HepG2 (cell line): Measurements from ENCODE around the gene KL. TPM values are rescaled to one million over a fixed set of nuclear protein-coding genes. Genes with fewer than 3 reads are reported as not detected.

ENCODE experiments used
- ATAC-seq: fragments of 200-7000 bp; cut with Tn5 transposase; 3 replicates; pipeline ENCODE4 v1.9.1; 2020; ENCODE audit warnings: mild to moderate bottlenecking, moderate library complexity
- BruUV-seq: library from RNA; stranded (reverse); fragments of 400-500 nt; replicated peaks from 2 replicates; lab custom pipeline; 2021; lab: Mats Ljungman, UMichigan
- CTCF ChIA-PET: fragments of 300-600 bp; formaldehyde crosslinking; extraction: SDS; loops from one replicate; lab custom pipeline; 2021; ENCODE audit warnings: low total read pairs, inconsistent platforms, low intra/inter-chr PET ratio; lab: Yijun Ruan, JAX
- POLR2A ChIA-PET: fragments of 350-600 bp; sonication (Branson Sonifier 250); formaldehyde crosslinking; loops from one replicate; lab custom pipeline; 2020; ENCODE audit warnings: antibody characterized with exemption, inconsistent platforms; lab: Yijun Ruan, JAX
- DNase-seq: peaks from one replicate; pipeline ENCODE4 v3.0.0-alpha.2; 2015; ENCODE audit warnings: low spot score
- FAIRE-seq: peaks from 3 replicates; lab custom pipeline; 2011; peaks lifted over from hg19 to GRCh38; lab: Jason Lieb, UNC
- H2AFZ ChIP-seq: one replicate; pipeline ENCODE4 v1.6.1; 2011; ENCODE audit warnings: low read length, inconsistent platforms
- H3K27ac ChIP-seq: fragments of 300-600 bp; 3 replicates; pipeline ENCODE4 v1.8.0; 2011; ENCODE audit warnings: mixed run types, mild to moderate bottlenecking, mixed read lengths, low read length, inconsistent platforms; ENCODE audit not compliant: insufficient read depth; ENCODE audit errors: extremely low read length
- H3K27me3 ChIP-seq, 2 experiments: fragments of 200-600 bp in 1 of 2; 2 replicates in 1 of 2; 3 replicates in 1 of 2; pipeline versions ENCODE4 v1.6.0 to v1.8.0; 2011; ENCODE audit warnings: low read length in 2 of 2, mild to moderate bottlenecking in 2 of 2, moderate library complexity in 2 of 2, inconsistent platforms in 1 of 2; ENCODE audit not compliant: insufficient read depth in 2 of 2, control insufficient read depth in 1 of 2
- H3K36me3 ChIP-seq, 2 experiments: fragments of 200-600 bp in 1 of 2; replicated peaks in 1 of 2; 2 replicates in 1 of 2; 3 replicates in 1 of 2; pipeline versions ENCODE4 v1.5.1 to v1.8.0; 2011; ENCODE audit warnings: low read length in 2 of 2, inconsistent platforms in 1 of 2; ENCODE audit not compliant: insufficient read depth in 2 of 2, control insufficient read depth in 1 of 2
- H3K4me1 ChIP-seq: 2 replicates; pipeline ENCODE4 v1.5.1; 2012; ENCODE audit warnings: low read length, inconsistent platforms; ENCODE audit not compliant: insufficient read depth
- H3K4me2 ChIP-seq: 2 replicates; pipeline ENCODE4 v1.6.0; 2011; ENCODE audit warnings: low read depth, low read length, inconsistent platforms
- H3K4me3 ChIP-seq, 3 experiments: fragments of 200-600 bp in 1 of 3; sonication (generic), shearing (Covaris generic) in 1 of 3; replicated peaks in 1 of 3; 2 replicates each; pipeline ENCODE4 v1.5.1; 2011 to 2016; ENCODE audit warnings: low read length in 3 of 3, inconsistent platforms in 2 of 3, low read depth in 2 of 3, mild to moderate bottlenecking in 2 of 3, control low read depth in 1 of 3, mixed read lengths in 1 of 3; ENCODE audit not compliant: insufficient read depth in 1 of 3
- H3K79me2 ChIP-seq: one replicate; pipeline ENCODE4 v1.6.1; 2011; ENCODE audit warnings: low read length, inconsistent platforms; ENCODE audit not compliant: insufficient read depth
- H3K9ac ChIP-seq: 2 replicates; pipeline ENCODE4 v1.6.0; 2011; ENCODE audit warnings: mild to moderate bottlenecking, low read depth, low read length, inconsistent platforms; ENCODE audit not compliant: insufficient read depth
- H3K9me3 ChIP-seq: 2 replicates; pipeline ENCODE4 v1.5.1; 2012; ENCODE audit warnings: mild to moderate bottlenecking, low read length
- H4K20me1 ChIP-seq: 2 replicates; pipeline ENCODE4 v1.6.0; 2011; ENCODE audit warnings: inconsistent platforms, mild to moderate bottlenecking, low read length, moderate library complexity; ENCODE audit not compliant: insufficient read depth
- DR1 ChIP-seq: sonication (generic); formaldehyde crosslinking; IDR thresholded peaks from 2 replicates; pipeline ENCODE4 v1.8.0; 2021; ENCODE audit warnings: mild to moderate bottlenecking, missing genetic modification reagents, inconsistent platforms
- IKZF4 ChIP-seq: sonication (generic); formaldehyde crosslinking; IDR thresholded peaks from 2 replicates; pipeline ENCODE4 v1.5.1; 2020; ENCODE audit warnings: borderline replicate concordance, mild to moderate bottlenecking, low read depth, missing genetic modification reagents; ENCODE audit errors: not compliant biosample characterization
- NFIC ChIP-seq: IDR thresholded peaks from 2 replicates; pipeline ENCODE4 v1.6.1; 2012; ENCODE audit warnings: mild to moderate bottlenecking, low read length, inconsistent platforms
- NFRKB ChIP-seq: fragments of 450-650 bp; IDR thresholded peaks from 2 replicates; pipeline ENCODE4 v1.6.1; 2017
- SOX13 ChIP-seq, 3 experiments: fragments of 450-650 bp in 1 of 3; sonication (generic) in 1 of 3; formaldehyde crosslinking in 1 of 3; IDR thresholded peaks in 2 of 3; conservative IDR thresholded peaks in 1 of 3; 2 replicates each; pipeline versions ENCODE4 v1.5.0 to v1.6.1; 2016 to 2020; ENCODE audit warnings: antibody characterized with exemption in 1 of 3, mild to moderate bottlenecking in 1 of 3, missing compliant biosample characterization in 1 of 3, missing genetic modification reagents in 1 of 3, moderate library complexity in 1 of 3
- SP4 ChIP-seq: sonication (generic); formaldehyde crosslinking; IDR thresholded peaks from 2 replicates; pipeline ENCODE4 v1.8.1; 2023; ENCODE audit warnings: mild to moderate bottlenecking, missing genetic modification reagents
- ZNF326 ChIP-seq: sonication (generic); formaldehyde crosslinking; IDR thresholded peaks from 2 replicates; pipeline ENCODE4 v1.4.0; 2020; ENCODE audit warnings: missing genetic modification reagents, borderline replicate concordance
- ZNF446 ChIP-seq: sonication (generic); formaldehyde crosslinking; IDR thresholded peaks from 2 replicates; pipeline ENCODE4 v1.5.0; 2020; ENCODE audit warnings: mild to moderate bottlenecking, missing genetic modification reagents
- ZNF569 ChIP-seq: sonication (generic); formaldehyde crosslinking; IDR thresholded peaks from 2 replicates; pipeline ENCODE4 v1.5.0; 2020; ENCODE audit warnings: mild to moderate bottlenecking, missing genetic modification reagents, moderate library complexity, borderline replicate concordance
- ZNF644 ChIP-seq: IDR thresholded peaks from 2 replicates; pipeline ENCODE4 v1.6.1; 2016; ENCODE audit warnings: low read depth
- ZNF75D ChIP-seq: sonication (generic); formaldehyde crosslinking; IDR thresholded peaks from 2 replicates; pipeline ENCODE4 v1.8.1; 2023; ENCODE audit warnings: missing genetic modification reagents, mild to moderate bottlenecking, borderline replicate concordance
- WGBS: methylation state at CpG from one replicate; pipeline ENCODE4 v1.1.6; 2017; ENCODE audit warnings: low lambda C conversion rate; 5-methylcytosine and 5-hydroxymethylcytosine counted together
- in situ Hi-C: cut with HindIII; loops from 2 replicates; pipeline ENCODE4 v1.10.0; 2017; ENCODE audit warnings: low pct_unique_long_range_greater_than_20kb; ENCODE audit not compliant: extremely low pct_ligation_motif_present
- intact Hi-C: fragments of 100-400 bp; cut with micrococcal nuclease; formaldehyde crosslinking; loops from one replicate; pipeline ENCODE4 v1.10.0; 2022; ENCODE audit not compliant: unreplicated experiment
- polyA plus RNA-seq, 8 experiments: library from polyadenylated mRNA; depleted of rRNA in 3 of 8; stranded (reverse) in 7 of 8; unstranded in 1 of 8; fragments of >200 nt; fragmentation: Illumina TruSeq in 4 of 8; extraction: Trizol in 4 of 8; gene quantifications; 2 replicates each; pipeline versions ENCODE4 v1.2.1 to v1.2.3, GENCODE V29; 2011 to 2016; ENCODE audit warnings: low read depth in 4 of 8, missing spikeins in 1 of 8, mixed read lengths in 1 of 8; ENCODE audit not compliant: insufficient read depth in 1 of 8
- total RNA-seq, 5 experiments: library from RNA; depleted of rRNA; stranded (reverse); fragments of >200 nt; fragmentation: Illumina TruSeq; extraction: Trizol; gene quantifications; 2 replicates each; pipeline ENCODE4 v1.2.3, GENCODE V29; 2016; ENCODE audit warnings: low read depth in 1 of 5
- TF ChIP-seq, protein P1 (sequence below): sonication (generic); formaldehyde crosslinking; IDR thresholded peaks from 2 replicates; pipeline ENCODE4 v1.4.0; 2020; ENCODE audit warnings: missing genetic modification reagents
- TF ChIP-seq, protein P2 (sequence below): sonication (generic); formaldehyde crosslinking; IDR thresholded peaks from 2 replicates; pipeline ENCODE4 v1.8.0; 2022; ENCODE audit warnings: mild to moderate bottlenecking, missing genetic modification reagents; ENCODE audit not compliant: insufficient replicate concordance

KL gene
- total and polyA plus RNA-seq, 2 of the 13 experiments (the other 11 are each of a cell fraction or from before 2014, with no cell fraction given): not detected

GRCh38 chr13:33045851-33046592, 29.8 kb downstream of the KL start (continued):
- TF ChIP-seq ZNF644 (CRISPR knock-in tag): no peak

DNA sequence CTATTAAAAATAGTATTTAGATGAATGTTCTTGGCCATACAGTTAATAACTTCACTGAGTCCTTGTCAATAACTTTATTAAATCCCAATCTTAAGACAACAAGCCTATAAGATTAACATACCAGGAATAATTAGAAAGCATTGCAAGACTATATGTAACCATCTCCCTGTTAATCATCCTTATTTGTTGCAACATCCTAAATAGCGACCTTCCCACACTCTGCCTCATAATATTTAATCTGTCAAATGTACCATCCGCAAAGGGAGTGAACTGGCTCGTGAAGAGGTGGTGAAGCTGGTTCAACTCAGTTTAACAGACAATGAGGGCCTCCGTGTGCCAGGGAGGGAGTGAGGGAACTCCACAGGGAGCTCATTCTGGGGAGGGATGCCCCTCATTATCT, 33.9 kb downstream of the KL start:
- ChIA-PET CTCF (no interaction called here), POLR2A (no interaction called here)
- H3K4me2 ChIP-seq: no peak overlapping the region
- H3K27me3 ChIP-seq: no peaks in the 10 kb centered on the region
- no peaks in the 10 kb centered on the region for H3K36me3 ChIP-seq
- BruUV-seq: no TSS peak
- no peak overlapping the region for H3K4me3 ChIP-seq
- DNase-seq: no peak
- no peaks in the 10 kb centered on the region; the same call in 1 of the 2 replicates for H4K20me1 ChIP-seq
- H3K9me3 ChIP-seq: no peaks in the 10 kb centered on the region
- peaks cover 18% of the 10 kb centered on the region for H3K4me1 ChIP-seq
- no peak overlapping the region for H3K27ac ChIP-seq
- 24% methylated on average over 4 of the region's 4 CpGs for WGBS
- no peak for ATAC-seq
- in situ Hi-C loops (no loop called here), intact Hi-C loops (no loop called here)
- no peak overlapping the region for H3K9ac ChIP-seq
- FAIRE-seq: no peak
- no peaks in the 10 kb centered on the region for H3K79me2 ChIP-seq
- H2AFZ ChIP-seq: no peak overlapping the region
- no peak for TF ChIP-seq NFRKB
- TF ChIP-seq NFIC: no peak
- TF ChIP-seq SOX13 (IDR thresholded peaks at IDR 0.05): no peak
- TF ChIP-seq SOX13 (CRISPR knock-in tag; conservative IDR thresholded peaks at IDR 0.05 in 1 of 2, IDR thresholded peaks at IDR 0.05 in 1 of 2): no peak
- TF ChIP-seq ZNF569 (CRISPR knock-in tag): no peak
- TF ChIP-seq ZNF75D (CRISPR knock-in tag): no peak
- no peak for TF ChIP-seq ZNF326 (CRISPR knock-in tag)
- TF ChIP-seq ZNF446: no peak
- no peak for TF ChIP-seq DR1
- TF ChIP-seq, protein P1, sequence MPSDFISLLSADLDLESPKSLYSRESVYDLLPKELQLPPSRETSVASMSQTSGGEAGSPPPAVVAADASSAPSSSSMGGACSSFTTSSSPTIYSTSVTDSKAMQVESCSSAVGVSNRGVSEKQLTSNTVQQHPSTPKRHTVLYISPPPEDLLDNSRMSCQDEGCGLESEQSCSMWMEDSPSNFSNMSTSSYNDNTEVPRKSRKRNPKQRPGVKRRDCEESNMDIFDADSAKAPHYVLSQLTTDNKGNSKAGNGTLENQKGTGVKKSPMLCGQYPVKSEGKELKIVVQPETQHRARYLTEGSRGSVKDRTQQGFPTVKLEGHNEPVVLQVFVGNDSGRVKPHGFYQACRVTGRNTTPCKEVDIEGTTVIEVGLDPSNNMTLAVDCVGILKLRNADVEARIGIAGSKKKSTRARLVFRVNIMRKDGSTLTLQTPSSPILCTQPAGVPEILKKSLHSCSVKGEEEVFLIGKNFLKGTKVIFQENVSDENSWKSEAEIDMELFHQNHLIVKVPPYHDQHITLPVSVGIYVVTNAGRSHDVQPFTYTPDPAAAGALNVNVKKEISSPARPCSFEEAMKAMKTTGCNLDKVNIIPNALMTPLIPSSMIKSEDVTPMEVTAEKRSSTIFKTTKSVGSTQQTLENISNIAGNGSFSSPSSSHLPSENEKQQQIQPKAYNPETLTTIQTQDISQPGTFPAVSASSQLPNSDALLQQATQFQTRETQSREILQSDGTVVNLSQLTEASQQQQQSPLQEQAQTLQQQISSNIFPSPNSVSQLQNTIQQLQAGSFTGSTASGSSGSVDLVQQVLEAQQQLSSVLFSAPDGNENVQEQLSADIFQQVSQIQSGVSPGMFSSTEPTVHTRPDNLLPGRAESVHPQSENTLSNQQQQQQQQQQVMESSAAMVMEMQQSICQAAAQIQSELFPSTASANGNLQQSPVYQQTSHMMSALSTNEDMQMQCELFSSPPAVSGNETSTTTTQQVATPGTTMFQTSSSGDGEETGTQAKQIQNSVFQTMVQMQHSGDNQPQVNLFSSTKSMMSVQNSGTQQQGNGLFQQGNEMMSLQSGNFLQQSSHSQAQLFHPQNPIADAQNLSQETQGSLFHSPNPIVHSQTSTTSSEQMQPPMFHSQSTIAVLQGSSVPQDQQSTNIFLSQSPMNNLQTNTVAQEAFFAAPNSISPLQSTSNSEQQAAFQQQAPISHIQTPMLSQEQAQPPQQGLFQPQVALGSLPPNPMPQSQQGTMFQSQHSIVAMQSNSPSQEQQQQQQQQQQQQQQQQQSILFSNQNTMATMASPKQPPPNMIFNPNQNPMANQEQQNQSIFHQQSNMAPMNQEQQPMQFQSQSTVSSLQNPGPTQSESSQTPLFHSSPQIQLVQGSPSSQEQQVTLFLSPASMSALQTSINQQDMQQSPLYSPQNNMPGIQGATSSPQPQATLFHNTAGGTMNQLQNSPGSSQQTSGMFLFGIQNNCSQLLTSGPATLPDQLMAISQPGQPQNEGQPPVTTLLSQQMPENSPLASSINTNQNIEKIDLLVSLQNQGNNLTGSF (CRISPR knock-in tag): no peak
- no peak for TF ChIP-seq IKZF4
- TF ChIP-seq, protein P2, sequence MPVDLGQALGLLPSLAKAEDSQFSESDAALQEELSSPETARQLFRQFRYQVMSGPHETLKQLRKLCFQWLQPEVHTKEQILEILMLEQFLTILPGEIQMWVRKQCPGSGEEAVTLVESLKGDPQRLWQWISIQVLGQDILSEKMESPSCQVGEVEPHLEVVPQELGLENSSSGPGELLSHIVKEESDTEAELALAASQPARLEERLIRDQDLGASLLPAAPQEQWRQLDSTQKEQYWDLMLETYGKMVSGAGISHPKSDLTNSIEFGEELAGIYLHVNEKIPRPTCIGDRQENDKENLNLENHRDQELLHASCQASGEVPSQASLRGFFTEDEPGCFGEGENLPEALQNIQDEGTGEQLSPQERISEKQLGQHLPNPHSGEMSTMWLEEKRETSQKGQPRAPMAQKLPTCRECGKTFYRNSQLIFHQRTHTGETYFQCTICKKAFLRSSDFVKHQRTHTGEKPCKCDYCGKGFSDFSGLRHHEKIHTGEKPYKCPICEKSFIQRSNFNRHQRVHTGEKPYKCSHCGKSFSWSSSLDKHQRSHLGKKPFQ (CRISPR knock-in tag): no peak
- no peak for TF ChIP-seq SP4
